CD4-positive, alpha-beta T cell treated with Interleukin-2 at 100 ng/mL for 4 hours (primary cell): ENCODE results near the gene JHY.
A peak's percentile ranks its signal among the peaks of the same experiment; 100 is the strongest.
"Not testable (repeated sequence)": the region's sequence is repeated elsewhere in the genome, so short reads cannot be mapped to it uniquely, and the experiment has no call there.

ENCODE experiments used
- DNase-seq: peaks from one replicate; pipeline ENCODE4 v3.0.0-alpha.2; 2020; ENCODE audit warnings: low spot score

Gene JHY

GRCh38 chr11:122882189-122882856 lies at the start of gene JHY:
Gene JHY, plus strand, starts transcription at chr11:122882759. Its CDS starts 3,091 bp downstream, at chr11:122885850.
- no peak for DNase-seq

GRCh38 chr11:122833846-122834464 lies 48.6 kb upstream of the JHY start:
- no peak for DNase-seq

GRCh38 chr11:122836916-122837315 lies 45.6 kb upstream of the JHY start:
- DNase-seq, result no peak

- no peak for DNase-seq
Observed at GRCh38 chr11:122837528-122838346, 44.8 kb upstream of the JHY start.

- DNase-seq, result peak; percentile 61
Observed at GRCh38 chr11:122843281-122844141, 39.0 kb upstream of the JHY start.

GRCh38 chr11:122847466-122847865 lies 35.1 kb upstream of the JHY start:
- no peak for DNase-seq

- no peak for DNase-seq
Observed at GRCh38 chr11:122848186-122848585, 34.4 kb upstream of the JHY start.

- DNase-seq, result peak; percentile 60
Observed at GRCh38 chr11:122850076-122850631, 32.4 kb upstream of the JHY start.

- DNase-seq, result peak; percentile 53
Observed at GRCh38 chr11:122851366-122851966, 31.1 kb upstream of the JHY start.

GRCh38 chr11:122852074-122852795 lies 30.3 kb upstream of the JHY start:
- DNase-seq, result peak; percentile 60

- DNase-seq, result no peak
Observed at GRCh38 chr11:122852796-122853160, 29.8 kb upstream of the JHY start.

GRCh38 chr11:122853261-122853660 lies 29.3 kb upstream of the JHY start:
- no peak for DNase-seq

- peak; percentile 81 for DNase-seq
Observed at GRCh38 chr11:122853971-122854446, 28.6 kb upstream of the JHY start.

- no peak for DNase-seq
Observed at GRCh38 chr11:122861631-122862030, 20.9 kb upstream of the JHY start.

- no peak for DNase-seq
Observed at GRCh38 chr11:122862091-122862490, 20.5 kb upstream of the JHY start.

- DNase-seq, result not testable (repeated sequence)
Observed at GRCh38 chr11:122863154-122863553, 19.4 kb upstream of the JHY start.

- DNase-seq, result peak; percentile 37
Observed at GRCh38 chr11:122863704-122864326, 18.7 kb upstream of the JHY start.

GRCh38 chr11:122864386-122865115 lies 18.0 kb upstream of the JHY start:
- no peak for DNase-seq

- DNase-seq, result no peak
Observed at GRCh38 chr11:122869622-122870021, 12.9 kb upstream of the JHY start.
